ENCODE measurements around the gene SERTAD4. TPM values are rescaled to one million over a fixed set of nuclear protein-coding genes. Genes with fewer than 3 reads are reported as not detected.
A peak's percentile ranks its signal among the peaks of the same experiment; 100 is the strongest.

Gene SERTAD4
- total and polyA plus RNA-seq, 4 donors, result 1.9 to 7.8 (median 2.7) TPM

- Histone ChIP-seq H3K9ac (ENCODE audit: insufficient read depth in 1 of 2, low read length in 2 of 2) (no peak overlapping the region), H3K4me3 (peak overlapping the region; percentile 32), H3K4me1 (ENCODE audit: control insufficient read depth in 5 of 5, insufficient read depth in 5 of 5, low read length in 5 of 5) (peaks cover 0 to 30% (median 2%) of the 10 kb centered on the region in 5 donors), H3K27ac (ENCODE audit: low read depth in 1 of 2, low read length in 1 of 2) (peak overlapping the region in 1 of 2 donors; percentile 24), H3K9me3 (ENCODE audit: control insufficient read depth in 4 of 4, insufficient read depth in 3 of 4, low read length in 3 of 4) (no peaks in the 10 kb centered on the region), H3K36me3 (ENCODE audit: control insufficient read depth in 4 of 4, insufficient read depth in 4 of 4, low read length in 4 of 4) (no peaks in the 10 kb centered on the region), H3K27me3 (ENCODE audit: control insufficient read depth in 3 of 3, insufficient read depth in 3 of 3, low read length in 2 of 3) (peaks cover 0 to 38% (median 29%) of the 10 kb centered on the region in 3 donors)
- ATAC-seq (ENCODE audit: insufficient read depth, low FRiP score), result peak; percentile 55
- DNase-seq, result peak; percentile 58 to 67 (median 62)
- TF ChIP-seq, protein P1, sequence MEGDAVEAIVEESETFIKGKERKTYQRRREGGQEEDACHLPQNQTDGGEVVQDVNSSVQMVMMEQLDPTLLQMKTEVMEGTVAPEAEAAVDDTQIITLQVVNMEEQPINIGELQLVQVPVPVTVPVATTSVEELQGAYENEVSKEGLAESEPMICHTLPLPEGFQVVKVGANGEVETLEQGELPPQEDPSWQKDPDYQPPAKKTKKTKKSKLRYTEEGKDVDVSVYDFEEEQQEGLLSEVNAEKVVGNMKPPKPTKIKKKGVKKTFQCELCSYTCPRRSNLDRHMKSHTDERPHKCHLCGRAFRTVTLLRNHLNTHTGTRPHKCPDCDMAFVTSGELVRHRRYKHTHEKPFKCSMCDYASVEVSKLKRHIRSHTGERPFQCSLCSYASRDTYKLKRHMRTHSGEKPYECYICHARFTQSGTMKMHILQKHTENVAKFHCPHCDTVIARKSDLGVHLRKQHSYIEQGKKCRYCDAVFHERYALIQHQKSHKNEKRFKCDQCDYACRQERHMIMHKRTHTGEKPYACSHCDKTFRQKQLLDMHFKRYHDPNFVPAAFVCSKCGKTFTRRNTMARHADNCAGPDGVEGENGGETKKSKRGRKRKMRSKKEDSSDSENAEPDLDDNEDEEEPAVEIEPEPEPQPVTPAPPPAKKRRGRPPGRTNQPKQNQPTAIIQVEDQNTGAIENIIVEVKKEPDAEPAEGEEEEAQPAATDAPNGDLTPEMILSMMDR (IDR thresholded peaks at IDR 0.05; ENCODE audit: control extremely low read depth, extremely low read depth), result no peak
- 1% methylated on average over 21 to 37 of the region's 37 CpGs for WGBS, 2 donors
Measured at GRCh38 chr1:210250998-210251679, 18.5 kb downstream of the SERTAD4 start.

DNA sequence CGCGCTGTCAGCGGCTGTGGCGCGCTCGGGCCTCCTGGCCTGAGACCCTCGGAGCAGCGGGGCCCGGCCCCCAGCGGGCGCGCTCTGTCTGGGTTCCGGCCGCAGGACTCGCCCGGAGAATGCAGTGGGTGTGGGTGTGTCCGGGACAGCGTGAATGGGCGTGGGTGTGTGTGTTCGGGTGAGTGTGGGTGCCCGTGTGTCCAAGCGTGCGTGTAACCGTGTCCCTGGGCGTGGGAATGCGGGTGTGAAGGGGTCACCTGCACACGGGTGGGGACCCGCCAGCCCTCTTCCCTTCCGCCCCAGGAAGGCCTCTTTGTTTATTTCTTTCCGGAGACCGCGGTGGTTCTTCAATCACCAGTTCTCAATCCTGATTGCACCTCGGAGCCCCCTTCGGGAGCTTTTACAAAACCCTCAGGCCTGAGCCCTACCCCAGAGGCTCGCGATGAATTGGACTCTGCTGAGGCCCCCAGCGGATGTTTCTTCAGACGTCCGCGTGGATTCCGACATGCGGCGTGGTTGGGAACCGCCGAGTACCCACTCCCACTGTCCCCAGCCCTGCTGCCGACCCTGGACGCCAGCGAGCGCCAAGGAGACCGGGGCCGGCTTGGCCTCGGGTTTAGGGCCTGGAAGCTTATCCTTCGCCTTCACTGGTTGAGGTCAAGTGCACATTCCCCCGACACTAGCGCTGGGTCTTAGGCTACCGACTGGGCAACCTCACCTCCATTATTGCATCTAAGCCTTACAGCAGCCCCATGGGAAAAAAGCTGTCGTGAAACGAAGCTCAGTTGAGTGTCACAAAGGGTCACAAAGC is 19.3 kb downstream of the SERTAD4 start:
- peak in 1 of 3 donors; percentile 16 for DNase-seq

DNA sequence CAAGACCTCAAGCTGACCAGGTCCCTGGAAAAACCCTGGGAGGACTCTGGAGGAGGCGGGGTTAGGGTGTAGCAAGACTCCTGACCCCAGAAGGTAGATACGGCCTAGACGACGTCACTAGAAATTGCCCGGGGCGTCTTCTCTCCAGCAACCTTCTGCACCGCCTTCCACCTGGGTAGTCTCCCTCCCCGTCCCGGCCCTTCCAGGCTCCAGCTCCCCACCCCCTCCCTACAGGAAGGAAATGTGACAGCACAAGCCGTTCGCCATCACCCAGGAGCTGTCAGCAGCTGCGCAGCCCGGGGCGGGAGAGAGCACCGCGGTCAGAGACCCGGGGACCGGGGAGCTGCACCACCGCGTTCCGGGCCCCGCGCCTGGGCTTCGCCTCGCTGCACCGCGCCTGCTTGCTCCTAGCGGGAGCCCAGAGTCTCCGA is 20.0 kb downstream of the SERTAD4 start:
- TF ChIP-seq, protein P1 (IDR thresholded peaks at IDR 0.05; ENCODE audit: control extremely low read depth, extremely low read depth), result no peak
- Histone ChIP-seq H3K4me1 (ENCODE audit: control insufficient read depth in 5 of 5, insufficient read depth in 5 of 5, low read length in 5 of 5) (peaks cover 0 to 24% (median 2%) of the 10 kb centered on the region in 5 donors), H3K9ac (ENCODE audit: insufficient read depth in 1 of 2, low read length in 2 of 2) (no peak overlapping the region), H3K9me3 (ENCODE audit: control insufficient read depth in 4 of 4, insufficient read depth in 3 of 4, low read length in 3 of 4) (no peaks in the 10 kb centered on the region), H3K27ac (ENCODE audit: low read depth in 1 of 2, low read length in 1 of 2) (no peak overlapping the region), H3K27me3 (ENCODE audit: control insufficient read depth in 3 of 3, insufficient read depth in 3 of 3, low read length in 2 of 3) (peaks cover 0 to 33% (median 26%) of the 10 kb centered on the region in 3 donors), H3K36me3 (ENCODE audit: control insufficient read depth in 4 of 4, insufficient read depth in 4 of 4, low read length in 4 of 4) (no peaks in the 10 kb centered on the region), H3K4me3 (no peak overlapping the region)
- DNase-seq (peak; percentile 34 to 50 (median 42)), ATAC-seq (ENCODE audit: insufficient read depth, low FRiP score) (peak; percentile 49)
- 3 to 13% methylated on average over 29 of the region's 29 CpGs for WGBS, 2 donors

More for the DNA sequence above, 19.3 kb downstream of the SERTAD4 start:
- no peaks in the 10 kb centered on the region for H3K9me3 ChIP-seq (ENCODE audit: control insufficient read depth in 4 of 4, insufficient read depth in 3 of 4, low read length in 3 of 4)
- ATAC-seq (ENCODE audit: insufficient read depth, low FRiP score), result peak; percentile 23
- TF ChIP-seq, protein P1 (IDR thresholded peaks at IDR 0.05; ENCODE audit: control extremely low read depth, extremely low read depth), result no peak
- H3K27ac ChIP-seq (ENCODE audit: low read depth in 1 of 2, low read length in 1 of 2), result no peak overlapping the region
- peak overlapping the region; percentile 32 for H3K4me3 ChIP-seq
- H3K27me3 ChIP-seq (ENCODE audit: control insufficient read depth in 3 of 3, insufficient read depth in 3 of 3, low read length in 2 of 3), result peaks cover 0 to 37% (median 29%) of the 10 kb centered on the region in 3 donors
- H3K4me1 ChIP-seq (ENCODE audit: control insufficient read depth in 5 of 5, insufficient read depth in 5 of 5, low read length in 5 of 5), result peaks cover 0 to 24% (median 2%) of the 10 kb centered on the region in 5 donors
- no peaks in the 10 kb centered on the region for H3K36me3 ChIP-seq (ENCODE audit: control insufficient read depth in 4 of 4, insufficient read depth in 4 of 4, low read length in 4 of 4)
- WGBS, 2 donors, result 10 to 17% methylated on average over 58 of the region's 58 CpGs
- peak overlapping the region in 1 of 2 donors; percentile 32 for H3K9ac ChIP-seq (ENCODE audit: insufficient read depth in 1 of 2, low read length in 2 of 2)
